ENCODE measurements around the gene ASPA.
"Not testable (repeated sequence)": the region's sequence is repeated elsewhere in the genome, so short reads cannot be mapped to it uniquely, and the experiment has no call there.

ASPA gene

DNA sequence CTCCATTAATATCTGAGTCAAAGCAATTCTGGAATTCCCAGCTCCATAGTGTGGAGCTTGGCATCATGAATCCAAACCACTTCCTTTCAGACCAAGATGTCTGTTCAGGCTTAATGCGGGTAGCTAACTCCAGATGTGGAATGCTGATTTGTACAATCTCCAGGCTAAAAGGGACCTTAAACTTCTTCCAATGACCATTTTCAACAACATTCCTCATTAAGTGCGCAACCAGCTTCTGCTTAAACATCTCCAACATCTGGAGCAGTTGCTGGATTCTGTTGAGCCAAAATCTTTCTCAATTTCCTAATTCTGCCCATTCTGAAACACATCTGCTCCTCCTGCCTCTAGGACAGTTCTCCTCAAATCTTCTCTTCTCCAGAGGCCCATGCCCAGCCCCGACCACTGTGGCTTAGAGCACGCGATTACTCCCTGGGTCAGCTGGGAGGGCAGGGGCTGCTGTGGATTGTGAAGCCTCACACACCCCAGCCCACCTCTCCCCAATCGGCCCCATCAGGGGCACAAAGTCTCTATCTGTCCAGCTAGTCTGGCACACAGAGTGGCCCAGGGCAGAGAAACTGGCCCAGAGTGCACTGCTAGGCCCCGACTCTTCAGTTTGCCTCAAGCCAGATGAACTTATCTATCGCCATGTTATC is 36.2 kb downstream of the ASPA start:
- Histone ChIP-seq H3K4me2 (ENCODE audit: low read length) (peak overlapping the region; percentile 56), H3K27me3 (ENCODE audit: control insufficient read depth, insufficient read depth, low read length) (no peaks in the 10 kb centered on the region), H3K27ac (peak overlapping the region; percentile 80), H3K79me2 (no peaks in the 10 kb centered on the region), H3K9me3 (ENCODE audit: control insufficient read depth, low read length) (no peaks in the 10 kb centered on the region), H2AFZ (peak overlapping the region; percentile 60), H3K4me3 (ENCODE audit: low read depth, low read length) (peak overlapping the region; percentile 24), H3K9ac (no peak overlapping the region), H3K4me1 (peaks cover 9% of the 10 kb centered on the region), H3K36me3 (ENCODE audit: control insufficient read depth, insufficient read depth, low read length) (no peaks in the 10 kb centered on the region)
- no peak for TF ChIP-seq CTCF (IDR thresholded peaks at IDR 0.05)

DNA sequence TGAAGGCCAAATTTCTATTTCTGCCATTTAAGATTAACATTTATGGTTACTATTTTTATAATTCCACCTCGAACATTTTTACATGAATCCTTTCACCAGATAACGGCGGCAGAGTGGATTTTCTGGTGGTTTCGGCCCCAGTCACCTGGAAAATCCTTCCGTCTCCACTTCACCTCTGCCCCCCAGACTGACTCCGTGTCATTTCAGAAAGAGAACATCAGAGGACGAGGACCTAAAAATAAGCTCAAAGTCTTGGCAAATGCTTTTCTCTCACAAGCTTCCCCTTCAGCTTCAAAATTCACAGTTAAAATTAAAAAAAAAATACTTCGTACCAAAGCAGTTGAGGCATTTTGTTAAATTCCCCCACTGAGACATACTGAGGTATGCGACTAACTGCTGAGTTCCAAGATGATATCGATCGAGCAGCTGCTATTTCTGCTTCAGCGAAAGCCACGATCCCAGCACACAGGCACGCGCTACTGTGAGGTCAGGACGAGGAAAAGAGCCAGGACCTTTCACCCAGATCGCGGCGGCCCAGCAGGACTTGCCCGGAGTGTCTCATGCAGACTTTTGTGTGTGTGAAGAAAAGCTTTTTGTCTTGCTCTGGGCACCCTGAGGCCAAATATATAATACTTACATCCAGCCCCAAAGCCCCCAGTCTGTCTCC is 36.8 kb downstream of the ASPA start:
- no peaks in the 10 kb centered on the region for H3K36me3 ChIP-seq (ENCODE audit: control insufficient read depth, insufficient read depth, low read length)

GRCh38 chr17:3513305-3514035 is 37.7 kb downstream of the ASPA start:
- Histone ChIP-seq H3K9ac (no peak overlapping the region), H3K79me2 (no peaks in the 10 kb centered on the region), H3K4me3 (ENCODE audit: low read depth, low read length) (peak overlapping the region; percentile 24), H3K4me1 (peaks cover 9% of the 10 kb centered on the region), H3K4me2 (ENCODE audit: low read length) (peak overlapping the region; percentile 56), H3K36me3 (ENCODE audit: control insufficient read depth, insufficient read depth, low read length) (no peaks in the 10 kb centered on the region), H3K27ac (peak overlapping the region; percentile 80), H3K9me3 (ENCODE audit: control insufficient read depth, low read length) (no peaks in the 10 kb centered on the region), H3K27me3 (ENCODE audit: control insufficient read depth, insufficient read depth, low read length) (no peaks in the 10 kb centered on the region), H2AFZ (peak overlapping the region; percentile 60)
- TF ChIP-seq CTCF (IDR thresholded peaks at IDR 0.05), result no peak

More for the DNA sequence above, 36.8 kb downstream of the ASPA start:
- Histone ChIP-seq H3K4me2 (ENCODE audit: low read length) (peak overlapping the region; percentile 56), H3K27ac (peak overlapping the region; percentile 80), H3K9ac (no peak overlapping the region), H3K4me3 (ENCODE audit: low read depth, low read length) (peak overlapping the region; percentile 24), H3K27me3 (ENCODE audit: control insufficient read depth, insufficient read depth, low read length) (no peaks in the 10 kb centered on the region), H3K79me2 (no peaks in the 10 kb centered on the region), H3K4me1 (peaks cover 9% of the 10 kb centered on the region), H3K9me3 (ENCODE audit: control insufficient read depth, low read length) (no peaks in the 10 kb centered on the region), H2AFZ (peak overlapping the region; percentile 60)
- TF ChIP-seq CTCF (IDR thresholded peaks at IDR 0.05), result no peak

DNA sequence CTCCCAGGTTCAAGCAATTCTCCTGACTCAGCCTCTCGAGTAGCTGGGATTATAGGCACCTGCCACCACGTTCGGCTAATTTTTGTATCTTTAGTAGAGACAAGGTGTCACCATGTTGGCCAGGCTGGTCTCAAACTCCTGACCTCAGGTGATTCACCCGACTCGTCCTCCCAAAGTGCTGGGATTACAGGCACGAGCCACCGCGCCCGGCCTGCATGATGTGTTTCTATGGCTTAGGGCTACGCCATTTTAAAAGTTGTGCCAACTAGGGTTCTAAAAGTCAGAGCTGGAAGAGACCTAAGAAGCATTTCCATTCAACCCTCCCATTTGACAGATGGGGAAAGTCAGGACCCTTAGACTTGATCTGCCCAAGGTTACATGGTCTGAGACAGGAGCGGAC is 38.4 kb downstream of the ASPA start:
- H3K4me1 ChIP-seq; H3K27me3 ChIP-seq (ENCODE audit: control insufficient read depth, insufficient read depth, low read length); H3K9me3 ChIP-seq (ENCODE audit: control insufficient read depth, low read length); H3K27ac ChIP-seq; H3K4me3 ChIP-seq (ENCODE audit: low read depth, low read length); H2AFZ ChIP-seq; H3K36me3 ChIP-seq (ENCODE audit: control insufficient read depth, insufficient read depth, low read length); H3K79me2 ChIP-seq; H3K4me2 ChIP-seq (ENCODE audit: low read length); H3K9ac ChIP-seq: not testable (repeated sequence)

DNA sequence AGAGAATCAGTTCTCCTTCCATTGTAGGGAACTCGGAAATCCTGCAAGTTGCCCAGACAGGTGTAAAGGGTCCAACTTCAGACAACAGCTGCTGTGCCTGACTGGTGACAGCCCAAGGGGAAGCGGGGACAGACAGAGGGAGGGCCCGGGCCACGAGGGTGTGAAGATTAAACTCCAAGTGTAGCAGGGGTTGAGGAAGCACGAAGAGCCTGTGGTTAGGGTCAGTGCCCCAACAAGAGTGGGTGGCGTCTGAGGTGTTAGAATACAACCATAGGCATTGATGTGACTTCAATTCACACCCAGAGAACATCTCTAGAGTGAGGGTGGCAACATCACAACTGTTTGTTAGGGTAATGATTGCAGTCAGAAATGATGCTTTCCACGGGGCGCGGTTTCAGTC is 39.1 kb downstream of the ASPA start:
- TF ChIP-seq CTCF (IDR thresholded peaks at IDR 0.05), result no peak
- Histone ChIP-seq H3K27ac (no peak overlapping the region), H3K9me3 (ENCODE audit: control insufficient read depth, low read length) (no peaks in the 10 kb centered on the region), H3K27me3 (ENCODE audit: control insufficient read depth, insufficient read depth, low read length) (no peaks in the 10 kb centered on the region), H3K4me1 (peaks cover 9% of the 10 kb centered on the region), H2AFZ (no peak overlapping the region), H3K79me2 (no peaks in the 10 kb centered on the region), H3K9ac (no peak overlapping the region), H3K36me3 (ENCODE audit: control insufficient read depth, insufficient read depth, low read length) (no peaks in the 10 kb centered on the region), H3K4me3 (ENCODE audit: low read depth, low read length) (no peak overlapping the region), H3K4me2 (ENCODE audit: low read length) (no peak overlapping the region)

DNA sequence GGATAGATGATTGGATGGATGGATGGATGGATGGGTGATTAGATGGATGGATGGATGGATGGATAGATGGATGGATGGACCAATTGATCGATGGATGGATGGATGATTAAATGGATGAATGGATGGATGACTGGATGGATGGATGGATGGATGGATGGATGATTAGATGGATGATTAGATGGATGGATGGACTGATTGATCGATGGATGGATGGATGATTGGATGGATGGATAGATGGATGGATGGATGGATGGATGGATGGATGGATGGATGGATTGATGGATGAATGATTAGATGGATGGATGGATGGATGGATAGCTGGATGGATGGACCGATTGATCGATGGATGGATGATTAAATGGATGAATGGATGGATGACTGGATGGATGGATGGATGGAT is 43.7 kb downstream of the ASPA start:
- H3K4me2 ChIP-seq (ENCODE audit: low read length); H2AFZ ChIP-seq; H3K4me1 ChIP-seq; H3K9ac ChIP-seq; H3K36me3 ChIP-seq (ENCODE audit: control insufficient read depth, insufficient read depth, low read length); H3K27ac ChIP-seq; H3K9me3 ChIP-seq (ENCODE audit: control insufficient read depth, low read length); H3K79me2 ChIP-seq; H3K4me3 ChIP-seq (ENCODE audit: low read depth, low read length); H3K27me3 ChIP-seq (ENCODE audit: control insufficient read depth, insufficient read depth, low read length): not testable (repeated sequence)

Data from parathyroid adenoma (tissue), 2 donors.